ENCODE data around the gene ERC1. TPM values are rescaled to one million over a fixed set of nuclear protein-coding genes. Genes with fewer than 3 reads are reported as not detected.

ERC1 gene
- total RNA-seq, 1 donor from 2014 or later, result 56.5 TPM

GRCh38 chr12:1428671-1429070 is 437.6 kb downstream of the ERC1 start:
- Histone ChIP-seq H3K27me3 (no peaks in the 10 kb centered on the region), H3K9me3 (no peaks in the 10 kb centered on the region), H3K4me3 (no peak overlapping the region), H3K36me3 (no peaks in the 10 kb centered on the region), H3K27ac (no peak overlapping the region), H3K4me1 (no peaks in the 10 kb centered on the region)
- DNase-seq (ENCODE audit: extremely low spot score in 2 of 2), result no peak
- TF ChIP-seq CTCF (IDR thresholded peaks at IDR 0.05), result no peak
- no peak for TF ChIP-seq POLR2AphosphoS5 (IDR thresholded peaks at IDR 0.05; ENCODE audit: insufficient read depth in 1 of 2, low read depth in 1 of 2)
- no peak for TF ChIP-seq POLR2A (IDR thresholded peaks at IDR 0.05)
- intact Hi-C loops (cut with DNase I), result loop anchor here (10.0 kb wide), 1 partner anchor 46 kb away; no protein-coding TSS in a partner anchor

GRCh38 chr12:1429980-1430379 is 439.0 kb downstream of the ERC1 start:
- Histone ChIP-seq H3K27me3 (no peaks in the 10 kb centered on the region), H3K36me3 (no peaks in the 10 kb centered on the region), H3K9me3 (no peaks in the 10 kb centered on the region), H3K4me1 (no peaks in the 10 kb centered on the region), H3K4me3 (no peak overlapping the region), H3K27ac (no peak overlapping the region)
- no peak for DNase-seq (ENCODE audit: extremely low spot score in 2 of 2)
- no peak for TF ChIP-seq CTCF (IDR thresholded peaks at IDR 0.05)
- TF ChIP-seq POLR2AphosphoS5 (IDR thresholded peaks at IDR 0.05; ENCODE audit: insufficient read depth in 1 of 2, low read depth in 1 of 2), result no peak
- no peak for TF ChIP-seq POLR2A (IDR thresholded peaks at IDR 0.05)
- intact Hi-C loops (cut with DNase I), result loop anchor here (10.0 kb wide), 1 partner anchor 45 kb away; no protein-coding TSS in a partner anchor

- Histone ChIP-seq H3K27ac (no peak overlapping the region), H3K27me3 (no peaks in the 10 kb centered on the region), H3K4me1 (no peaks in the 10 kb centered on the region), H3K36me3 (no peaks in the 10 kb centered on the region), H3K4me3 (no peak overlapping the region), H3K9me3 (no peaks in the 10 kb centered on the region)
- no peak for DNase-seq (ENCODE audit: extremely low spot score in 2 of 2)
- intact Hi-C loops (cut with DNase I), result no loop called here
- TF ChIP-seq POLR2AphosphoS5 (IDR thresholded peaks at IDR 0.05; ENCODE audit: insufficient read depth in 1 of 2, low read depth in 1 of 2), result no peak
- TF ChIP-seq POLR2A (IDR thresholded peaks at IDR 0.05), result no peak
- no peak for TF ChIP-seq CTCF (IDR thresholded peaks at IDR 0.05)
These were observed 443.4 kb downstream of the ERC1 start for GRCh38 chr12:1434296-1434955.

GRCh38 chr12:1435044-1435443 is 444.0 kb downstream of the ERC1 start:
- Histone ChIP-seq H3K4me1 (no peaks in the 10 kb centered on the region), H3K27me3 (no peaks in the 10 kb centered on the region), H3K4me3 (no peak overlapping the region), H3K9me3 (no peaks in the 10 kb centered on the region), H3K36me3 (no peaks in the 10 kb centered on the region), H3K27ac (no peak overlapping the region)
- TF ChIP-seq POLR2A (IDR thresholded peaks at IDR 0.05) (no peak), CTCF (IDR thresholded peaks at IDR 0.05) (no peak), POLR2AphosphoS5 (IDR thresholded peaks at IDR 0.05; ENCODE audit: insufficient read depth in 1 of 2, low read depth in 1 of 2) (no peak)
- intact Hi-C loops (cut with DNase I), result no loop called here
- no peak for DNase-seq (ENCODE audit: extremely low spot score in 2 of 2)

- Histone ChIP-seq H3K4me1 (no peaks in the 10 kb centered on the region), H3K36me3 (no peaks in the 10 kb centered on the region), H3K27me3 (no peaks in the 10 kb centered on the region), H3K4me3 (no peak overlapping the region), H3K9me3 (no peaks in the 10 kb centered on the region), H3K27ac (no peak overlapping the region)
- no peak for DNase-seq (ENCODE audit: extremely low spot score in 2 of 2)
- intact Hi-C loops (cut with DNase I), result no loop called here
- no peak for TF ChIP-seq POLR2A (IDR thresholded peaks at IDR 0.05)
- TF ChIP-seq POLR2AphosphoS5 (IDR thresholded peaks at IDR 0.05; ENCODE audit: insufficient read depth in 1 of 2, low read depth in 1 of 2), result no peak
- no peak for TF ChIP-seq CTCF (IDR thresholded peaks at IDR 0.05)
These were observed 444.4 kb downstream of the ERC1 start for GRCh38 chr12:1435456-1435855.

Measured in vagina (tissue), 2 donors.